ENCODE measurements around the gene CLEC2B. TPM values are rescaled to one million over a fixed set of nuclear protein-coding genes. Genes with fewer than 3 reads are reported as not detected.
"Not testable (repeated sequence)": the region's sequence is repeated elsewhere in the genome, so short reads cannot be mapped to it uniquely, and the experiment has no call there.

Gene CLEC2B
- total RNA-seq, 1 donor from 2014 or later = 0.19 TPM

GRCh38 chr12:9881246-9881645, 12.1 kb upstream of the CLEC2B start, which contains the start of gene KLRF2:
Gene KLRF2, plus strand, starts transcription at chr12:9881489. Its CDS starts 107 bp downstream, at chr12:9881596.
- Mint-ChIP-seq H3K27ac (ENCODE audit: unreplicated experiment) (no peak within 1 kb of the TSS), H3K36me3 (ENCODE audit: low read depth) (no peaks in the 10 kb centered on the region), H3K4me3 (no peak within 1 kb of the TSS), H3K9me3 (peaks cover 5% of the 10 kb centered on the region), H3K4me1 (peaks cover 10% of the 10 kb centered on the region), H3K27me3 (ENCODE audit: low read depth) (no peaks in the 10 kb centered on the region)
- DNase-seq (ENCODE audit: low read depth, low spot score) = no peak
- TF ChIP-seq CTCF (conservative IDR thresholded peaks at IDR 0.05) = no peak

- no peak for DNase-seq (ENCODE audit: low read depth, low spot score)
- H3K27ac Mint-ChIP-seq (ENCODE audit: unreplicated experiment) = no peak overlapping the region
- H3K9me3 Mint-ChIP-seq = peaks cover 5% of the 10 kb centered on the region
These were observed 11.5 kb upstream of the CLEC2B start for GRCh38 chr12:9880532-9881078.

GRCh38 chr12:9876120-9876519, 7.0 kb upstream of the CLEC2B start:
- not testable (repeated sequence) for H3K27me3 Mint-ChIP-seq (ENCODE audit: low read depth); H3K4me1 Mint-ChIP-seq; H3K27ac Mint-ChIP-seq (ENCODE audit: unreplicated experiment); H3K9me3 Mint-ChIP-seq; DNase-seq (ENCODE audit: low read depth, low spot score); H3K4me3 Mint-ChIP-seq; H3K36me3 Mint-ChIP-seq (ENCODE audit: low read depth)

More at GRCh38 chr12:9880532-9881078, 11.5 kb upstream of the CLEC2B start:
- Mint-ChIP-seq H3K27me3 (ENCODE audit: low read depth) (no peaks in the 10 kb centered on the region), H3K4me3 (no peak overlapping the region), H3K36me3 (ENCODE audit: low read depth) (no peaks in the 10 kb centered on the region), H3K4me1 (peaks cover 10% of the 10 kb centered on the region)
- TF ChIP-seq CTCF (conservative IDR thresholded peaks at IDR 0.05) = no peak

- no peak for TF ChIP-seq CTCF (conservative IDR thresholded peaks at IDR 0.05)
- no peak overlapping the region for H3K4me3 Mint-ChIP-seq
- peaks cover 7% of the 10 kb centered on the region for H3K9me3 Mint-ChIP-seq
- H3K27me3 Mint-ChIP-seq (ENCODE audit: low read depth) = no peaks in the 10 kb centered on the region
- H3K36me3 Mint-ChIP-seq (ENCODE audit: low read depth) = no peaks in the 10 kb centered on the region
- DNase-seq (ENCODE audit: low read depth, low spot score) = no peak
- no peak overlapping the region for H3K27ac Mint-ChIP-seq (ENCODE audit: unreplicated experiment)
- peaks cover 13% of the 10 kb centered on the region for H3K4me1 Mint-ChIP-seq
These were observed 3.6 kb upstream of the CLEC2B start for GRCh38 chr12:9872742-9873141.

- Mint-ChIP-seq H3K4me3 (no peak overlapping the region), H3K4me1 (peaks cover 13% of the 10 kb centered on the region), H3K9me3 (peaks cover 2% of the 10 kb centered on the region), H3K27me3 (ENCODE audit: low read depth) (no peaks in the 10 kb centered on the region), H3K36me3 (ENCODE audit: low read depth) (no peaks in the 10 kb centered on the region), H3K27ac (ENCODE audit: unreplicated experiment) (no peak overlapping the region)
- no peak for DNase-seq (ENCODE audit: low read depth, low spot score)
- no peak for TF ChIP-seq CTCF (conservative IDR thresholded peaks at IDR 0.05)
These were observed 3.0 kb upstream of the CLEC2B start for GRCh38 chr12:9872162-9872561.

- no peaks in the 10 kb centered on the region for H3K36me3 Mint-ChIP-seq (ENCODE audit: low read depth)
- no peak overlapping the region for H3K27ac Mint-ChIP-seq (ENCODE audit: unreplicated experiment)
- H3K4me3 Mint-ChIP-seq = no peak overlapping the region
- H3K4me1 Mint-ChIP-seq = peaks cover 13% of the 10 kb centered on the region
- peaks cover 1% of the 10 kb centered on the region for H3K9me3 Mint-ChIP-seq
- no peak for TF ChIP-seq CTCF (conservative IDR thresholded peaks at IDR 0.05)
- no peak for DNase-seq (ENCODE audit: low read depth, low spot score)
- H3K27me3 Mint-ChIP-seq (ENCODE audit: low read depth) = no peaks in the 10 kb centered on the region
These were observed 1.2 kb upstream of the CLEC2B start for GRCh38 chr12:9870286-9870866.
